Activated gamma-delta T cell treated with anti-CD3 and anti-CD28 coated beads, Interleukin-2, amount 50 U/mL, for 16 hours (primary cell): ENCODE measurements around the gene SGSH.
"Not testable (repeated sequence)": the region's sequence is repeated elsewhere in the genome, so short reads cannot be mapped to it uniquely, and the experiment has no call there.

Source experiments
- DNase-seq: peaks from one replicate; pipeline ENCODE4 v3.0.0-alpha.2; 2020; ENCODE audit warnings: low read depth

The SGSH gene

GRCh38 chr17:80253631-80254395, 33.7 kb upstream of the SGSH start:
- no peak for DNase-seq

GRCh38 chr17:80252871-80253270, 32.7 kb upstream of the SGSH start:
- DNase-seq, result peak; percentile 81

DNA sequence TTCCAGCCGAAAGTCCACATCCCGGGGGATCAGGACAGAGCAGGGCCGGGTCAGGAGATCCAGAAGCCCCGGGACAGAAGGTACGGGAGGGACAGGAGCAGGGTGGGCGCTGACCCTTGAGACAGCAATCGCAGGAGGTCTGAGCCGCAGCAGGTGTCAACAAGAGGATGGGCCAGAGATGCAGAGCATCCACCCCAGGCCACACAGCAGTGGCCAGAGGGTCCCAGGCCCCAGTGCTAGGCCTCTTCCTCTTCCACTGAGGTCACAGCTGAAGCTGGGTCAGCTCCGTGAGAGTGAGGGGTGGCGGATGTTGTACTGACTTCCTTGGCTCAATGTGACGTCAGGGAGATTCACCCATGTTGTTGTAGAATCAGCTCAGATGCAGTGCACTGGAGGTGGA, 31.8 kb upstream of the SGSH start:
- DNase-seq, result no peak

DNA sequence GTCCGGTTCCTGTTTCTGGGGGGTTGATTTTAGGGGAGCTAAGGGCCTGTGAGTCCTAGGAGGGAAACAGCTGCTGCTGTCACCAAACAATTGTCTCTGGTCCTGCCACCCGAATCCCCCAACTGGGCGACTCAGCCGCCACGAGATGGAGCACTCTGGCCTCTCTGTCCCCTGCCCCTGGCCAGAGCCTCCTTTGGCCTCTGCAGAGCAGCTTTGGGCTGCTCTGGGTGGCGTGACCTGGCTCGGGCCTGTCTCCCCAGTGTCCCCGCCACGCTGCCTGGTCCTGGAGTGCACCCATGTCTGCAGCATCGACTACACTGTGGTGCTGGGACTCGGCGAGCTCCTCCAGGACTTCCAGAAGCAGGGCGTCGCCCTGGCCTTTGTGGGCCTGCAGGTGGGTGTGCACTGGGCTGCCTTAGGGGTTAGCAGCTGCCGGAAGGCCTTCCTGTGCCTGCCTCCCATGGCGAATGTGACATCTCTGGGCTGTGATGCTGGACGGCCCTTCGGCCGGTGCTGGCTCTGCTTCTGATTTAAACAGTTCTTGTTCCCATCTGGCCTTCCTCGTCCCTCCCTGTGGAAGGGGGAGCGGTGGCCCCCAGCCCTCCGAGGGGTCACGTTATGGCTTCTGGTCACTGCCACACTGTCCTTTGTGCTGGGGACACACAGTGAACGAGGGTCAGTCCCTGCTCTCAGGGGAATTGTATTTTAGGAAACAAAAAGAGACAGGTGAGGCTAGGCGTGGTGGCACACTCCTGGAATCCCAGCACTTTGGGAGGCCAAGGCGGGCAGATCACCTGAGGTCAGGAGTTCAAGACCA, 29.0 kb upstream of the SGSH start:
- DNase-seq, result no peak

GRCh38 chr17:80248001-80248893, 28.1 kb upstream of the SGSH start:
- no peak for DNase-seq

GRCh38 chr17:80247561-80247960, 27.4 kb upstream of the SGSH start:
- DNase-seq, result no peak

- no peak for DNase-seq
Measured at GRCh38 chr17:80246726-80247125, 26.6 kb upstream of the SGSH start.

- DNase-seq, result no peak
Measured at GRCh38 chr17:80246266-80246681, 26.1 kb upstream of the SGSH start.

GRCh38 chr17:80245566-80246265, 25.6 kb upstream of the SGSH start:
- DNase-seq, result no peak

DNA sequence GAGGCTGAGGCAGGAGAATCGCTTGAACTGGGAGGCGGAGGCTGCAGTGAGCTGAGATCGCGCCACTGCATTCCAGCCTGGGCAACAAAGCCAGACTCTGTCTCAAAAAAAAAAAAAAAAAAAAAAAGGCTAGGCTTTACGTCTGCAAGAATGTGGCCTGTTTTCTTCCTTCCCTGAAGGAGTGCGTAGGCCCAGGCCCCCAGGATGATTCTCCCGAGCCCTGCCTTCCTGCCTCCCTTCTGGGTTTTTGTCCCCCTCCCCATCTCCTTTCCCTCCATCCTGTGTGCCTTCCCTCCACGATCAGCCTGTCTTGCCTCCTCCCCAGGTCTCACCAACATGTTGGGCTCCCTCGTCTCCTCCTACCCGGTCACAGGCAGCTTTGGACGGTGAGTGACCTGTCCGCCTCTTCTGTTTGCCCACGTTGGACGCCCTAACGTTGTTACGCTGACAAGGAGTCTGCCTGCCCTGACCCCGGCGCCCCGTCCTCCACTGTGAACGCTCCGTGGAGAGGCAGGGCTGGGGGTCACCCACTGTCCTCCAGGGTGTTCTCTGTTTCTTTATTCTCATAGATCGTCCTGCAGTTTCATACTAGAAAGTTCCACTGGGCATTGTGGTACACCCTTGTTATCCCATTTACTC, 24.9 kb upstream of the SGSH start:
- DNase-seq, result no peak

DNA sequence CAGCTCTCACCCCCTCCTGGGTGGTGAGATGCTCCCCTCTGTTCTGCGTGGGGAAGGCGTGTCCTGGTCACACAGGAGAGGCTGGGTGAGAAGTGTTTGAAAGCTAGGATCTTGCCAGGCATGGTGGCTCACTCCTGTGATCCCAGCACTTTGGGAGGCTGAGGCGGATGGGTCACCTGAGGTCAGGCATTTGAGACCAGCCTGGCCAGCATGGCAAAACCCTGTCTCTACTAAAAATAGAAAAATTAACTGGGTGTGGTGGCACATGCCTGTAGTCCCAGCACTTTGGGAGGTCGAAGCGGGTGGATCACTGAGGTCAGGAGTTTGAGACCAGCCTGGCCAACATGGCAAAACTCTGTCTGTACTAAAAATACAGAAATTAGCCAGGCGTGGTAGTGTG, 24.3 kb upstream of the SGSH start:
- not testable (repeated sequence) for DNase-seq

DNA sequence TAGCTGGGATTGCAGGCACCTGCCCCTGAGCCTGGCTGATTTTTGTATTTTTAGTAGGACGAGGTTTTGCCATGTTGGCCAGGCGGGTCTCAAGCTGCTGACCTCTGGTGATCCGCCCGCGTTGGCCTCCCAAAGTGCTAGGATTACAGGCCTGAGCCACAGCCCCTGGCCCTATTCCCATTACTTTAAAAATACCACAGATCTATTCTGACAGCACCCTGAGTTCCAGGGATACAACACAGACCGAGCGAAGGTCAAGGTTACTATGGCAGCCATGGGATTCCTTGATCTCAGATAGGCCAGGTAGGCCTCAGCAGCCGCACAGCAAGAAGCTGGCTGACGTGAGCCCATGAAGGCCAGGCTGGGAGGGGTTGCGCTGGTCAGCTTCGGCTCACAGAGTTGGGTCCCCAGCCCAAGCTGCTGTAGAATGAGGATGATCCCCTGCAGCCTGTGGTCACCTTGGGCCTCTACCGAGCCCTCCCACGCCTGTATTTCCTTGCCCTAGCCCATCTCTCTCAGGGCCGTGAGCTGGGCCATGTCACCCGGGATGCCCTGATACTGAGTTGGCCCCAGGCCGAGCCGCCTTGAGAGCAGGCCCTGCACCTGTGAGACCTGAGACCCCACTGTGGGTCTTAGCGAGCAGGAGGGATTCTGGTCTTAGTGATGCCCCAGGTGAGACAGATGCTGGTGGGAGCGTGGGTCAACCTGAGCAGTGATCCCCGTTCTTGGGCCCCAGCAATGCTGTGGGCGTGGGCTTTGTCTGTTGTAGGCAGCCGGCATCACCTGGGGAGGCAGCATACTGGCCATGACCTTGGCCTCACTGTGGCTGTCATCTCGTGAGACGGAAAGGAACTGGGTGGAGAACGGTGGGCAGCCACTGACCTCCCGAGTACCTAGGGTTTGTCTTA, 23.6 kb upstream of the SGSH start:
- DNase-seq, result no peak

DNA sequence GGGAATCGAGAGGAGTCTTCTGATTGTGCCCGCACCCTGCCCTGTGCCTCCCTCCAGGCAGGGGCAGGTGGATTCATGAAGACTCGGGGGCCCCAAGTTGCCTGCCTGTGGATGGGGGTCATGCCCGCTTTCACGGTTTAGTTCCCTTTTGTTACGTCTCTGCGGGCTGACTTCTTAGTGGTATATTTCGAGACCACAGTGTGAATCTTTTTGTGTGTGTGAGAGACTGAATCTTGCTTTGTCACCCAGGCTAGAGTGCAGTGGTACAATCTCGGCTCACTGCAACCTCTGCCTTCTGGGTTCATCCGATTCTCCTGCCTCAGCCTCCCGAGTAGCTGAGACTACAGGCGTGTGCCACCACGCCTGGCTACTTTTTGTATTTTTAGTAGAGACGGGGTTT, 22.4 kb upstream of the SGSH start:
- DNase-seq, result no peak

DNA sequence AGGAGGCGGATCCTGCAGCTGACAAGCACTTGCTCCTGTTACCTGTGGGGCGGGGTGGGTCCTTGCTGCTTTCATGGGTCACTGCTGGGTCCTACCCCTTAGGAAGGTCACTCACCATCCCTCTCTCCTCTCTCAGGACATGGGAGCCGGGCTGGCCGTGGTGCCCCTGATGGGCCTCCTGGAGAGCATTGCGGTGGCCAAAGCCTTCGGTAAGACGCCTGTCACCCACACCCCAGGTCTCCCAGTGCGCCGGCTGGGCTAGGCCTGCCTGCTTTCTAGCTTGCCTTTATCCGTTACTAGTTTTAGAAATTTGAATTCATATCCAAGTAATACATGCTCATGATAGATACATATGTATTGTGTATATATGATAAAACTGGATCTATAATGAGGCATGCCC, 17.3 kb upstream of the SGSH start:
- DNase-seq, result no peak

- no peak for DNase-seq
Measured at GRCh38 chr17:80236911-80237310, 16.8 kb upstream of the SGSH start.

- DNase-seq, result no peak
Measured at GRCh38 chr17:80233202-80233601, 13.1 kb upstream of the SGSH start.

GRCh38 chr17:80232438-80232837, 12.3 kb upstream of the SGSH start:
- DNase-seq, result no peak

DNA sequence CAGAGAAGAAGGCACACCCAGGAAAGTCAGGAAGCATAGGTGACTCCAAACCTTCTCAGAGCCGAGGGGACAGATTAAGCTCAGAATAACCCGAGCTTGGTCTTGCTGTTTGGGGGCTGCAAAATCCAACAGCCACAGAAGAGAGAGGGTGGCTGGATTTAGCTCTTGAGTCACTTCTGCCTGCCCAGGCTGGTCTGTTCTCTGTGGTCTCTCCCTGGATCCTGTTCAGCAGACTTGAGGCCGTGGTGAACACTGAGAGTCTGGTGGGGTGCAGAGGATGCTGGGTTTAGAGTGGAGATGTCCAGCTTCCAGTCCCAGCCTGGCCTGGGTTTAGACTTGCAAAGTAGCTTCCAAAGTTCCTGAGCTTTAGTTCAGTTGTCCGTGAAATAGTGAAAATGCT, 8.9 kb upstream of the SGSH start:
- DNase-seq, result no peak

DNA sequence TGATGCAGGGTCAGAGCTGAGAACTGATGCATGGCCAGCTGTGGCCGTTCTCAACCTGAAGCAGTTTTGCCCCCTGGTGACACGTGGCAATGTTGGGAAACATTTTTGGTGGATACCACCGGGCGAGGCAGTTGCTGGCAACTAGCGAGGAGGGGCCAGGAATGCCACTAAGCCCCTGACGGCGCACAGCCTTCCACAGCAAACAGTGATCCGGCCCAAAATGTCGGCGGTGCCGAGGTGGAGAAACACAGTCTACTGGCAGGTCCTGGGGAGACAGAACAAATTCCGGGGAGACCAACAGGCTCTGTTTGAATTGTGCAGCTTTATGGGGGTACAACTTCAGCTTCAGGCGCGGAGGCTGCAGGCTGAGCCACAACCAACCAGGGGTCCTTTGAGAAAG, 8.3 kb upstream of the SGSH start:
- no peak for DNase-seq

- no peak for DNase-seq
Measured at GRCh38 chr17:80227666-80228065, 7.5 kb upstream of the SGSH start.
